Central memory CD8-positive, alpha-beta T cell (primary cell): ENCODE measurements around the gene SCD5.

Experiments
- ATAC-seq: fragments of 150-1000 bp; cut with Tn5 transposase; replicated peaks from 2 replicates; pipeline ENCODE4 v1.10.0; 2022; ENCODE audit warnings: mild to moderate bottlenecking, moderate FRiP score, moderate number of reproducible peaks; ENCODE audit not compliant: poor library complexity, severe bottlenecking; ENCODE audit errors: extremely low read depth
- DNase-seq, 2 donors: peaks; one replicate each; pipeline ENCODE4 v3.0.0; 2021; ENCODE audit warnings: low spot score in 2 of 2
- H3K27ac Mint-ChIP-seq: one replicate; pipeline ENCODE4 v1.8.0; 2022; ENCODE audit warnings: low read depth, mild to moderate bottlenecking, moderate library complexity, mixed read lengths
- H3K27me3 Mint-ChIP-seq: one replicate; pipeline ENCODE4 v1.8.0; 2022; ENCODE audit warnings: mixed read lengths
- H3K36me3 Mint-ChIP-seq: one replicate; pipeline ENCODE4 v1.8.0; 2022; ENCODE audit warnings: mild to moderate bottlenecking, moderate library complexity, mixed read lengths; ENCODE audit not compliant: insufficient read depth
- H3K4me1 Mint-ChIP-seq: one replicate; pipeline ENCODE4 v1.8.0; 2022; ENCODE audit warnings: mixed read lengths
- H3K4me3 Mint-ChIP-seq: one replicate; pipeline ENCODE4 v1.8.0; 2022; ENCODE audit warnings: mild to moderate bottlenecking, moderate library complexity, mixed read lengths
- H3K9me3 Mint-ChIP-seq: one replicate; pipeline ENCODE4 v1.8.0; 2022; ENCODE audit warnings: mixed read lengths

SCD5 gene

GRCh38 chr4:82721819-82722423 is 76.7 kb downstream of the SCD5 start:
- H3K27ac Mint-ChIP-seq: no peak overlapping the region
- H3K27me3 Mint-ChIP-seq: no peaks in the 10 kb centered on the region
- H3K36me3 Mint-ChIP-seq: no peaks in the 10 kb centered on the region
- H3K4me3 Mint-ChIP-seq: no peak overlapping the region
- DNase-seq (no peak), ATAC-seq (peak; percentile 65)
- no peaks in the 10 kb centered on the region for H3K4me1 Mint-ChIP-seq
- no peaks in the 10 kb centered on the region for H3K9me3 Mint-ChIP-seq

DNA sequence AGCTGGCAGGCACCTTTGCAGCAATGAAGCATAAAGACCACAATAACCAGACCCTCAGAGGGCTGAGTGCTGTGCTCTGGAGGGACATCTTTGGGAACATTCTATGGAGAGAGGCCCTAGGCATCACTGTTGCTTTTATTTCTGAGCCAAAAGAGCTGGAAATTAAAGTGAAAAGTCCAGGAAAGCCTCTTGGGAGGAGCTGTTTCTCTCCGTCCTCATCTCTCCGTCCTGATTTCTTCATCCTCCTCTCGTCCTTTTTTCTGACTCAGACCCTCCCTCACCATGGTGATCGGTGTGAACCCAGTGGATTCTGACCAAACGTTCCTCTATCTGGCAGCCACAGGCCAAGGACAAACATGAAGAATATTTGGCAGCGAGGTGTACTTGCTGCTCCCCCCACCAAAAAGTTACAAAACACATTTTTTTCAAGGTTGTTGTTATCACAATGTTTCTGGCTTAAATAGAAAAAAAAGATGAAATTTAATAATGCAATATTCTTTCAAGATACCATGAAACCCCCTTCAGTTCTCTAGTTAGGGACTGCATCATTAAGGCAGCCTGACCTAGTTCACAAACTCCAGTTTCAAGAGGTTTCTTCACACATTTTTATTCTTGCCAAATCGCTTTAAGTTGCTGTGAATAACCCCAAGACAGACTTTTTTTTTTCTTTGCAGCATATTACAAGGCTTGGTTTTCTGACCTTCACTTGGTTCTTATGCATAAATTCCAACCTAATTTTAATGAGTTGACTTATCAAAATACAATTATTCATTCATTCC is 80.2 kb downstream of the SCD5 start:
- ATAC-seq: no peak
- Mint-ChIP-seq H3K4me3 (no peak overlapping the region), H3K36me3 (no peaks in the 10 kb centered on the region), H3K9me3 (no peaks in the 10 kb centered on the region), H3K4me1 (no peaks in the 10 kb centered on the region), H3K27me3 (no peaks in the 10 kb centered on the region), H3K27ac (no peak overlapping the region)
- no peak for DNase-seq

DNA sequence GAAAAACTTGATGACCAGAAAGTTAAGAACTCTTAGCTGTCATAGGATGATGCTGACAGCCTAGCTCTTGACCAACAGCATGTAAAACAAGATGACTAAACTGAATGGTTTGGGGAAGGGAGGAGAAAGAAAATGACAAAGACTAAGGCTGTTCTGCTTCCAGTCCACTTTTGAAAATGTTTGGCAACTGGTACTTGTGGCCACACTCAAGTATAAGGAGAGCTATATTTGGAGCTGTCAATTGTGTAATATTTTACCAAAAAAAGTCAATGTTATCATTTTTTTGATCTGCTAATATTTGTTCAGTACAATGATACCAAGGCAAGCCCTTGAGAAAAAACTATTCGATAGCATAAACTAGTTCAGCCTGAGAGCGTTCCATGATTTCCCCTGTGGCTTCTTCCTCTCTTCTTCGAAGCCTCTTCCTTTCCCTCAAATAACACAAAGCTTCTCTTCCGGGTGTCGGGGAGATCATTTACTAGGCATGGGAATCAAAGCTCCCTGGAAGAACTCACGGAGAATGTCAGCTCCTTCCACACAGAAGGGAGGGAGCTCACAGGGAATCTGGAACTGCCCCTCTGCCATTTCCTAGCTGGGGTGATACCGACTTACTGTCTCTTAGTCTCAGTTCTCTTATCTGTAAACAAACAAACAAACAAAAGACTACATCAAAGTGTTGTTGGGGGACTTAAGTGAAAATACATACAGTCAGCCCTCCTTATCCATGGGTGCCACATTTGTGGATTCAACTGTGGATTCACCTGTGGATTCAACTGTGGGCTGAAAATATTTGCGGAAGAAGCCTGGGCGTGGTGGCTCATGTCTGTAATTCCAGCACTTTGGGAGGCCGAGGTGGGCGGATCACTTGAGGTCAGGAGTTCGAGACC is 82.6 kb downstream of the SCD5 start:
- H3K36me3 Mint-ChIP-seq: no peaks in the 10 kb centered on the region
- H3K9me3 Mint-ChIP-seq: no peaks in the 10 kb centered on the region
- no peak overlapping the region for H3K27ac Mint-ChIP-seq
- DNase-seq: no peak
- H3K27me3 Mint-ChIP-seq: no peaks in the 10 kb centered on the region
- ATAC-seq: no peak
- no peaks in the 10 kb centered on the region for H3K4me1 Mint-ChIP-seq
- no peak overlapping the region for H3K4me3 Mint-ChIP-seq

GRCh38 chr4:82713856-82714255 is 84.7 kb downstream of the SCD5 start:
- Mint-ChIP-seq H3K4me3 (no peak overlapping the region), H3K4me1 (no peaks in the 10 kb centered on the region), H3K27ac (no peak overlapping the region), H3K9me3 (no peaks in the 10 kb centered on the region), H3K27me3 (no peaks in the 10 kb centered on the region), H3K36me3 (no peaks in the 10 kb centered on the region)
- ATAC-seq: no peak
- DNase-seq: no peak

GRCh38 chr4:82712561-82712960 is 86.0 kb downstream of the SCD5 start:
- Mint-ChIP-seq H3K4me3 (no peak overlapping the region), H3K27me3 (no peaks in the 10 kb centered on the region), H3K27ac (no peak overlapping the region), H3K36me3 (no peaks in the 10 kb centered on the region), H3K4me1 (no peaks in the 10 kb centered on the region), H3K9me3 (no peaks in the 10 kb centered on the region)
- ATAC-seq (no peak), DNase-seq (no peak)

- DNase-seq: no peak
- no peak overlapping the region for H3K27ac Mint-ChIP-seq
- ATAC-seq: no peak
- no peaks in the 10 kb centered on the region for H3K27me3 Mint-ChIP-seq
- H3K36me3 Mint-ChIP-seq: no peaks in the 10 kb centered on the region
- H3K9me3 Mint-ChIP-seq: no peaks in the 10 kb centered on the region
- no peak overlapping the region for H3K4me3 Mint-ChIP-seq
- no peaks in the 10 kb centered on the region for H3K4me1 Mint-ChIP-seq
These were observed 87.3 kb downstream of the SCD5 start for GRCh38 chr4:82711158-82711785.

DNA sequence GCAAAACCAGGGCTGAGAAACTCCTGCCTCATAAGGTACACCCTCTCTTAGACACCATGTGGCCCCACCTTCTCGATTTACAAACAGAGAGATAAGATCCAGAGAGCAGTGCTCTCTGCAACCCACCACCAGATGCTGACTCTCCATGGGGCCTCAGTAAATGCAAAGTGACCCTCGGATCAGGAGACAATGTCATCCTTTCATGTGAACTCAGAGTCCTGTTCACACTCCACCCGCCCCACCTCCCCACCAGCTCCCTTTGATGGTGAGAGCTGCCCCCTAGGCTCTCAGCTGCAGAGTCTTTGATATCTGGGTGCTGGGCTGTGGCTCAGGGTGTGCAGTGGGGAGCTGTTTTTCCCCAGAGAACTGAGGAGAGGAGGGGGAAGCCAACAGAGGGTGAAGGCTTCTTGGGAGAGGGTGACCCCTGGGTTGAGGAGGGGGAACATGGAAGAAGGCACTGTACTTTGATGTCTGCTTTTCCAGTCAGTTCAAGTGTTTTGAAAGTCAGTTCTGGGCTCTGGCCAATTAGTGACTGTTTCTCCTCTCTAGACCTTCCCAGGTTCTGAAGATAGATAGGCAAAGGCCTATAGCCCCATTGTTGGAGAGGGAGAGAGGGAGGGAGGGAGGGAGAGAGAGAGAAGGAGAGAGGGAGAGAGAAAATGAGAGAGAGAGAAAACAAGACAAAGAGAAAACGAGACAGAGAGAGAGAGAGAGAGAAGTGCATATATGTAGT is 88.2 kb downstream of the SCD5 start:
- Mint-ChIP-seq H3K36me3 (no peaks in the 10 kb centered on the region), H3K9me3 (no peaks in the 10 kb centered on the region), H3K4me1 (no peaks in the 10 kb centered on the region), H3K27me3 (no peaks in the 10 kb centered on the region), H3K27ac (no peak overlapping the region), H3K4me3 (no peak overlapping the region)
- DNase-seq (no peak), ATAC-seq (no peak)

DNA sequence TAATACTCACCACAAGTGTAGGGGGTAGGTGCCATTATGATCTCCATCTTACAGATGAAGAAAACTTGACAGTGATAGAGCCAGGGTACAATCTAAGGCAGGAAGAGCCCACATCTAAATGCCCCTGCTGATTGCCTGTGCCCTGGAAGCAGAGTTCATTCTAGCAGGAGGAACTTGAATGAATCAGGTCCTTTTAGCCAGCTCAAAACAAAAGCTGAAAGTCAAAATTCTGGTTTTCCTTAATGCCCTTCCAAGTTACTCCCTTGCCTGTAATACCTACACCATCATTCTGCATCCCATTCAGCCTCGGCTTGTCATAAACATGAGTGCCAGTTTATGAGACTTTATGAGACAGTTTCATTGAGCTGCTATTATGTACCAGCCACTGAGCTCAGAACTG is 89.6 kb downstream of the SCD5 start:
- no peak for DNase-seq
- Mint-ChIP-seq H3K9me3 (no peaks in the 10 kb centered on the region), H3K36me3 (no peaks in the 10 kb centered on the region)

GRCh38 chr4:82706349-82707000 is 92.1 kb downstream of the SCD5 start:
- Mint-ChIP-seq H3K27me3 (no peaks in the 10 kb centered on the region), H3K9me3 (no peaks in the 10 kb centered on the region), H3K36me3 (peaks cover 2% of the 10 kb centered on the region), H3K27ac (no peak overlapping the region), H3K4me3 (no peak overlapping the region), H3K4me1 (no peaks in the 10 kb centered on the region)
- DNase-seq: no peak
- ATAC-seq: no peak

More for the DNA sequence above, 89.6 kb downstream of the SCD5 start:
- no peak for ATAC-seq
- Mint-ChIP-seq H3K27ac (no peak overlapping the region), H3K4me3 (no peak overlapping the region), H3K27me3 (no peaks in the 10 kb centered on the region), H3K4me1 (no peaks in the 10 kb centered on the region)

- Mint-ChIP-seq H3K4me1 (no peaks in the 10 kb centered on the region), H3K9me3 (no peaks in the 10 kb centered on the region), H3K27ac (no peak overlapping the region), H3K27me3 (no peaks in the 10 kb centered on the region), H3K36me3 (peaks cover 2% of the 10 kb centered on the region), H3K4me3 (no peak overlapping the region)
- DNase-seq: no peak
- ATAC-seq: no peak
These were observed 92.7 kb downstream of the SCD5 start for GRCh38 chr4:82705928-82706300.

- DNase-seq (no peak), ATAC-seq (no peak)
- H3K4me3 Mint-ChIP-seq: no peak overlapping the region
- no peaks in the 10 kb centered on the region for H3K9me3 Mint-ChIP-seq
- H3K27me3 Mint-ChIP-seq: no peaks in the 10 kb centered on the region
- no peak overlapping the region for H3K27ac Mint-ChIP-seq
- H3K4me1 Mint-ChIP-seq: no peaks in the 10 kb centered on the region
- peaks cover 2% of the 10 kb centered on the region for H3K36me3 Mint-ChIP-seq
These were observed 93.2 kb downstream of the SCD5 start for GRCh38 chr4:82705169-82705927.
